ENCODE measurements around the gene PEX5L.

DNA sequence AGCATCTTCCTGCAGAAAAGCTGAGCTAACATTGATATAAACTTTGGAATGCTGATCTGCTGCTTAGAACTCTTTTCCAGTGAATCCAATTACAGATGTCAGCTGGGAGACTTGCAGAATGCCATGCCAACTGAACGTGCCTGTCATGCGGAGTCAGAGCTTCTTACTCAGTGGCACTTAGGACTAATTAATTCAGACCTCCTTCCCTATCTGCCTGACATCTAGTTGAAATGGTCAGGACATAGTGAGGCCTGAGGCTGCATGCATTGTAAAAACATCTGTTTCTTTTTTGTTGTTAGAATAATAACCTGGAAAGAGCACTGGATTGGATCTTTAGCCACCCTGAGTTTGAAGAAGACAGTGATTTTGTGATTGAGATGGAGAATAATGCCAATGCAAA lies 271.3 kb downstream of the PEX5L start:
- TF ChIP-seq, protein P1, sequence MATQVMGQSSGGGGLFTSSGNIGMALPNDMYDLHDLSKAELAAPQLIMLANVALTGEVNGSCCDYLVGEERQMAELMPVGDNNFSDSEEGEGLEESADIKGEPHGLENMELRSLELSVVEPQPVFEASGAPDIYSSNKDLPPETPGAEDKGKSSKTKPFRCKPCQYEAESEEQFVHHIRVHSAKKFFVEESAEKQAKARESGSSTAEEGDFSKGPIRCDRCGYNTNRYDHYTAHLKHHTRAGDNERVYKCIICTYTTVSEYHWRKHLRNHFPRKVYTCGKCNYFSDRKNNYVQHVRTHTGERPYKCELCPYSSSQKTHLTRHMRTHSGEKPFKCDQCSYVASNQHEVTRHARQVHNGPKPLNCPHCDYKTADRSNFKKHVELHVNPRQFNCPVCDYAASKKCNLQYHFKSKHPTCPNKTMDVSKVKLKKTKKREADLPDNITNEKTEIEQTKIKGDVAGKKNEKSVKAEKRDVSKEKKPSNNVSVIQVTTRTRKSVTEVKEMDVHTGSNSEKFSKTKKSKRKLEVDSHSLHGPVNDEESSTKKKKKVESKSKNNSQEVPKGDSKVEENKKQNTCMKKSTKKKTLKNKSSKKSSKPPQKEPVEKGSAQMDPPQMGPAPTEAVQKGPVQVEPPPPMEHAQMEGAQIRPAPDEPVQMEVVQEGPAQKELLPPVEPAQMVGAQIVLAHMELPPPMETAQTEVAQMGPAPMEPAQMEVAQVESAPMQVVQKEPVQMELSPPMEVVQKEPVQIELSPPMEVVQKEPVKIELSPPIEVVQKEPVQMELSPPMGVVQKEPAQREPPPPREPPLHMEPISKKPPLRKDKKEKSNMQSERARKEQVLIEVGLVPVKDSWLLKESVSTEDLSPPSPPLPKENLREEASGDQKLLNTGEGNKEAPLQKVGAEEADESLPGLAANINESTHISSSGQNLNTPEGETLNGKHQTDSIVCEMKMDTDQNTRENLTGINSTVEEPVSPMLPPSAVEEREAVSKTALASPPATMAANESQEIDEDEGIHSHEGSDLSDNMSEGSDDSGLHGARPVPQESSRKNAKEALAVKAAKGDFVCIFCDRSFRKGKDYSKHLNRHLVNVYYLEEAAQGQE (IDR thresholded peaks at IDR 0.05; ENCODE audit: insufficient read depth in 1 of 2, low read depth in 2 of 2, low read length in 2 of 2): no peak
- TF ChIP-seq TAF1 (IDR thresholded peaks at IDR 0.05; ENCODE audit: borderline replicate concordance, insufficient read depth, low read length) (no peak), FOXP2 (optimal IDR thresholded peaks at IDR 0.05; ENCODE audit: borderline replicate concordance, extremely low read depth, extremely low read length, insufficient read depth) (no peak), SIN3A (IDR thresholded peaks at IDR 0.05; ENCODE audit: borderline replicate concordance, insufficient read depth, low read length) (no peak)

All from PFSK-1 (cell line).